Fibroblast of lung (primary cell): ENCODE measurements around the gene OPA1.

Source experiments
- CTCF ChIP-seq, 2 donors: IDR thresholded peaks in 1 of 2; conservative IDR thresholded peaks in 1 of 2; 1 replicate in 1 of 2; 2 replicates in 1 of 2; pipeline ENCODE4 v1.5.1; 2011 to 2012; ENCODE audit warnings: low read length in 2 of 2, control low read depth in 1 of 2, inconsistent platforms in 1 of 2, low read depth in 1 of 2, mild to moderate bottlenecking in 1 of 2
- EZH2 ChIP-seq: IDR thresholded peaks from 2 replicates; pipeline ENCODE4 v1.5.1; 2012; ENCODE audit warnings: low read length, control low read depth, mild to moderate bottlenecking; ENCODE audit errors: missing control alignments

DNA sequence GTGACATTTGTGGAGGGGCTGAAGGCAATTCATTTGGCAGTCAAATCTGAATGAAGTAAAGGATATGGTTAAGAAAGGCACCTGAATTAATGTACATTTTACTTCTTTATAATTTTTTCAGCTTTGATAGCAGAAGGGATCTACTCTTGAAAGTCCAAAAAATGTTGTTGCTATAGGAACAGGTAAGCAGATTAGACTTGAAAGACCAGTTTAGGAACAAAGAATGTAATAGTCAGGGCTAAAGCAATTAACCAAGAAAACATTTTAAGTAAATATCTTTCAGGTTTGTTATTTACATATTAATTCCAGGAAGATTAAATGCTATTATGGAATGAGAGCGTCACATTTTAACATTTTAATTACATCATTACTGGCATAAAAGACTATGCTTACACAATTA lies 39.4 kb upstream of the OPA1 start:
- TF ChIP-seq CTCF (conservative IDR thresholded peaks at IDR 0.05 in 1 of 2, IDR thresholded peaks at IDR 0.05 in 1 of 2; ENCODE audit: low read depth in 1 of 2, low read length in 2 of 2) = no peak
- no peak for TF ChIP-seq EZH2
